ENCODE results near the gene LLCFC1. TPM values are rescaled to one million over a fixed set of nuclear protein-coding genes. Genes with fewer than 3 reads are reported as not detected.

The LLCFC1 gene
- total RNA-seq, 1 donor from 2014 or later = not detected

GRCh38 chr7:142906643-142907042, 32.6 kb upstream of the LLCFC1 start:
- H3K4me1 Mint-ChIP-seq = peaks cover 10% of the 10 kb centered on the region
- H3K9me3 Mint-ChIP-seq = peaks cover 23% of the 10 kb centered on the region
- H3K27ac Mint-ChIP-seq = no peak overlapping the region
- no peak for DNase-seq (ENCODE audit: low spot score in 2 of 2, unreplicated experiment in 2 of 2)
- H3K4me3 Mint-ChIP-seq = no peak overlapping the region
- TF ChIP-seq CTCF (IDR thresholded peaks at IDR 0.05; ENCODE audit: unreplicated experiment) = no peak
- H3K36me3 Mint-ChIP-seq = no peaks in the 10 kb centered on the region
- H3K27me3 Mint-ChIP-seq (ENCODE audit: low read depth) = no peaks in the 10 kb centered on the region

GRCh38 chr7:142908290-142908689, 31.0 kb upstream of the LLCFC1 start:
- H3K4me1 Mint-ChIP-seq = peaks cover 18% of the 10 kb centered on the region
- H3K4me3 Mint-ChIP-seq = no peak overlapping the region
- DNase-seq (ENCODE audit: low spot score in 2 of 2, unreplicated experiment in 2 of 2) = no peak
- H3K27ac Mint-ChIP-seq = no peak overlapping the region
- H3K36me3 Mint-ChIP-seq = no peaks in the 10 kb centered on the region
- H3K9me3 Mint-ChIP-seq = peaks cover 12% of the 10 kb centered on the region
- no peaks in the 10 kb centered on the region for H3K27me3 Mint-ChIP-seq (ENCODE audit: low read depth)
- TF ChIP-seq CTCF (IDR thresholded peaks at IDR 0.05; ENCODE audit: unreplicated experiment) = no peak

- DNase-seq (ENCODE audit: low spot score in 2 of 2, unreplicated experiment in 2 of 2) = no peak
- Mint-ChIP-seq H3K36me3 (no peaks in the 10 kb centered on the region), H3K4me3 (no peak overlapping the region), H3K27ac (peak overlapping the region; percentile 8), H3K27me3 (ENCODE audit: low read depth) (no peaks in the 10 kb centered on the region), H3K9me3 (peaks cover 12% of the 10 kb centered on the region), H3K4me1 (peaks cover 27% of the 10 kb centered on the region)
- no peak for TF ChIP-seq CTCF (IDR thresholded peaks at IDR 0.05; ENCODE audit: unreplicated experiment)
Measured at GRCh38 chr7:142908921-142909890, 30.1 kb upstream of the LLCFC1 start.

- H3K27me3 Mint-ChIP-seq (ENCODE audit: low read depth) = no peaks in the 10 kb centered on the region
- no peak overlapping the region for H3K4me3 Mint-ChIP-seq
- H3K9me3 Mint-ChIP-seq = peaks cover 12% of the 10 kb centered on the region
- H3K36me3 Mint-ChIP-seq = no peaks in the 10 kb centered on the region
- H3K27ac Mint-ChIP-seq = peak overlapping the region; percentile 8
- TF ChIP-seq CTCF (IDR thresholded peaks at IDR 0.05; ENCODE audit: unreplicated experiment) = no peak
- peaks cover 30% of the 10 kb centered on the region for H3K4me1 Mint-ChIP-seq
- DNase-seq (ENCODE audit: low spot score in 2 of 2, unreplicated experiment in 2 of 2) = no peak
Measured at GRCh38 chr7:142910031-142910433, 29.3 kb upstream of the LLCFC1 start.

- no peak overlapping the region for H3K4me3 Mint-ChIP-seq
- no peaks in the 10 kb centered on the region for H3K36me3 Mint-ChIP-seq
- no peaks in the 10 kb centered on the region for H3K27me3 Mint-ChIP-seq (ENCODE audit: low read depth)
- TF ChIP-seq CTCF (IDR thresholded peaks at IDR 0.05; ENCODE audit: unreplicated experiment) = no peak
- DNase-seq (ENCODE audit: low spot score in 2 of 2, unreplicated experiment in 2 of 2) = no peak
- peaks cover 30% of the 10 kb centered on the region for H3K4me1 Mint-ChIP-seq
- peaks cover 12% of the 10 kb centered on the region for H3K9me3 Mint-ChIP-seq
- no peak overlapping the region for H3K27ac Mint-ChIP-seq
Measured at GRCh38 chr7:142910481-142910880, 28.8 kb upstream of the LLCFC1 start.

Measured in mesothelial cell of epicardium (in vitro differentiated cells).